GM18499 (cell line): Measurements from ENCODE around the gene CLEC3B.

Experiments used
- ATAC-seq: cut with Tn5 transposase; IDR thresholded peaks from one replicate; pipeline ENCODE4 v1.9.1; 2021; ENCODE audit warnings: moderate number of reproducible peaks; ENCODE audit not compliant: insufficient read depth, unreplicated experiment

The CLEC3B gene

DNA sequence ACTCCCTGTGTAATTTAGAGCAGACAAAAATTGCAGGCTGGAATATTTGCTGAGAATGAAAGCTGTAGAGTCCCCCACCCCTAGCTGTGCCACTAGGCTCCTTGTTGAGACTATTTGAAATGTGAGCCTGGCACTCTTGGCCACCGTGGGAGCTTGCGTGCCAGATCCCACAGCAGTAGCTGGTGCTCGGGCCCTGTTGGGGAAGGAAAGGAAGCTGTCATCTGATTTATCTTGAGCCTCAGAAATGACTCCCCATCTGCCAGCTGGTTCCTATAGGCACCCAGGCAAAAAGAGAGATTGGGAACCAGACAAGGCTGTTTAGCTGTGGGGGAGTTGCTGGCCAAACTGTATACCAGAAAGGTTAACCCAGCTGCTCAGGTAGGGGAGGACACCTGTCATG is 23.4 kb upstream of the CLEC3B start:
- no peak for ATAC-seq

DNA sequence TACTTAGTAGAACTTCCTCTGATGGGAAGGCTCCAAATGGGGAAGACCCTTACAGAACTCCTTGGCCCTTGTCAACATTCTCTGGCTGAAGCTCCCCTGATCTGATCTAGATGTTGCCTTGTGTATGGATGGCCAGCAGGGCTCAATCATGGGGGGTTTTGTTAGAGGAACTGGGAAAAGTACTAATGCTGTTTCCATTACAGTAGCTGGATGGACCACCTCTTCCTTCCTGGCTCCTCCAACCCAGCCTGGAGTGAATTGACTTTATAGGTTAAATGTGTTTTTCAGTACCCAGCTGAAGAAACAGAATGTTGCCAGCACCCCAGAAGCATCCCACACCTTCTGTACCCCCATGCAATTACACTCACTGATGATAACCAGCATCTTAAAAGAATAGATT is 22.7 kb upstream of the CLEC3B start:
- no peak for ATAC-seq

DNA sequence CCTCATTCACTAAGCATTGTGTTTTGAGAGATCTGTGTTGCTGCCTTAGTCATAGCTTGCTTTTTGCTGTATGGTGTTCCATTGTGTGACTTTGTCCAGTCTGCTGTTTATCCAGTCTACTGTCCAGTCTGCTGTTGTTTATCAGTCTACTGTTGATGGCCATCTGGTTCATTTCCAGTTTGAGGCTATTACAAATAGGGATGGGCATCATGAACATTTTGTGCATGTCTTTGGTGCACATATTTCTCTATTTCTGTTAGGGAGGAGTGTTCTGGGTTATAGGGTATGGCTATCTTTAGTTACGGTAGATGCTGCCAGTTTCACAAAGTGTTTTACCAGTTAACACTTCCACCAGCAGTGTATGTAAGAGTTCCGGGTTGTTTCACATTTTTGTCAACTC is 22.2 kb upstream of the CLEC3B start:
- no peak for ATAC-seq

DNA sequence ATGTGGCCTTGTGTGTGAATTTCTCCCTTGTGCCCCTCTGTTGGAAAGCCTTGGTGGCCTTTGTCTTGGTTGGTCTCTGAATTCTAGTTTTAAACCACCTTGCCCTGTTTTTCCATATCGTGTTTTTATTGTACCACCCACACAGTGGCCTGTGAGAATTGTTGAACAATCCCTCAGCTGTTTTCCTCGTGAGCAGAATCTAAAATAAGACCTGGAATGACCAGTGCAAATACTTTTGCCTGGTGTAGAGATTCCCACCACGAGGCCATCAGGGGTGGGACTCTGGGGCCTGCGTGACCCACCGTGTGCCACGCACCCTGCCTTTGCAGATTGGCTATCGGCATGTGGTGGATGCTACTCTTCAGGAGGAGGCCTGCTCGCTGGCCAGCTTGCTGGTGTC is 19.0 kb upstream of the CLEC3B start:
- no peak for ATAC-seq

DNA sequence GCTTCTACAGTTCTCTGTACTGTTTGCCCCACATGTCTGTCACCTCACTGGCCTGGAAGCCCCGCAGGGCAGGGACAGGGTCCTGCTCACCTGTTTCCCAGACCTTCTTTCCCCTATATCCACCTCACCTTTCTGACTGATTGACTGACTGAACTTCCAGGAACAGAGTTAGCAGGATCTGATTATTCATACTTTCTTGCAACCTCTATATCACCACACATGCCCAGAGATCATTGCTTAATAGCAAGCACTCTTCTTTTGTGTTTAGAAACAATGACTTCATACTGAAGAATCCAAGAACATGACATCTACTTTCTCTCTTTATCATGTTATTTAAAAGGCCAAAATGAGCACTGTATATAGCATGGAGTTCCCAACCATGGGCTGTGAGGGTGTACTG is 18.0 kb upstream of the CLEC3B start:
- no peak for ATAC-seq

DNA sequence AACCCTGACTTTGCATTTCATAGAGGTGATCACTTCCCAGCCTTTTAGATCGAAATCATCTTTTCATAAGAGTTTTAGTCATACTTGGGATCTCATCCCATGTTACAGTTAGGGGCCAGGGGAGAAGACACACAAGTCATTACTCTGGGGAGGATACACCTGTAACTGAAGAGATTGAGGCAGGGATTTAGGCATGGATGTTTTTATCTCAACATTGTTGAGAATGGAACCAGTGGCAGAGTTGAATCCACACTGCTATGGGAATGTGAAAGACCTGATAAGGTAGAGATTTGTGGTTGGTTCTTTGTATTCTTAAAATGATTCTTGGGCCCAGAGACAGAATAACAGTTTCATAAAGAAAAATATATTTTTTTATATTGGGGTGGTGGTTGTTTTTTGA is 16.2 kb upstream of the CLEC3B start:
- no peak for ATAC-seq

DNA sequence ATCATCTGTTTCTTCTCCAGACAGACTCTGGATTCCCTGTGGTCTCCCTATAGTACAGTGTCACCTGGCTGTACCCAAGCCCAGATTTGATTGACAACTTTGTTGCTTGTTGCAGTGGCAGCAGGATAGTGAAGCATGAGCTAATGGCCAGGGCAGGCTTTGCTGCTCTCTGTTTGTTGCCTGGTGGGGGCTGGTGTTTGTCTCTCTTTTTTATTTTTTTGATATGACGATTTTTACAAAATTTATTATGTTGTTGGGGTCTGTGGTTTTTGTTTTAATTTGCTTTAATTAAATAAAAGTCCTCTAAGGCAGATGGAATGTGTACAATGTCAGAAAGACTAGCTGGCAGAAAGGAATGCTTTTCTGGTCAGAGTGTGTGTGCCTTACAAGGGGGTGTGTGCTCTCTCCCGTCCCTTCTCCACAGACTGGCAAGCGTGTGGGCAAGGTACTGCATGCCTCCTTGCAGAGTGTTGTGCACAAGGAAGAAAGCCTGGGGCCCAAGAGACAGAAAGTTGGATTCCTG is 15.2 kb upstream of the CLEC3B start:
- ATAC-seq: no peak

DNA sequence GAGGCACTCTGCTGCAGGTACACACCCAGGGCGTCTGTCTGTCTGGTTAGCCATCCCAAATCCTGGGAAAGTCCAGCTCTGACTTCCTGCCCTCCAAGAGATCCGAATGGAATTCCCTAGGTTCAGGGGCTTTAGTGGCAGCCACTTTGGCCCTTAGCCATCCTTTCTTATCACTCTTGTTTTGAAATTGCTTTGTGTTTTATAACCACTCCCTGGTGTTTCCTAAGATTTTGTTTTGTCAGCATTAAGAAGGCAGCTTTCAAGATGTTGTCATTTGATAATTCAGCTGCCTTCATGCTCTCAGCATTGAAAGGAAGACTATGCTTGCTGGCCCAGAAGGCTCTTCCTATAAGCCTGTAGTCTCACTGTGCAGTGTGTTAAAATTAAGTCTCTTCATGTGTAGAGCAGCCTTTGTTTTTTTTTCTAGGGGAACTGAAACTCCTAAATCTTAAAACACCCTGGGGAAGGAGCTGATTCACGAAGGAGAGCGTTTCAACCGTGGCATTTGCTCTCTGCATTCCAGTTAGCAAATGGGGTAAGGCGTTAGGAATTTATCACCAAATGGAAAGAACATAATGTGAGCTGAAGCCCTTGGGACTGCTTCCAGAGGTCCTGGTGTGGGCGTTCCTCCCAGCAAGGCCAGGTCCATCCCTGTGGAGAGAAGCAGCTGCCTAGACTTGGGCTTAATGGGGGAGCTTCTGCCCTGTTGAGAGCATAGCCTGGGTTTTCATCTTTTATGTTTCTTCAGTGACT is 14.2 kb upstream of the CLEC3B start:
- ATAC-seq: no peak

DNA sequence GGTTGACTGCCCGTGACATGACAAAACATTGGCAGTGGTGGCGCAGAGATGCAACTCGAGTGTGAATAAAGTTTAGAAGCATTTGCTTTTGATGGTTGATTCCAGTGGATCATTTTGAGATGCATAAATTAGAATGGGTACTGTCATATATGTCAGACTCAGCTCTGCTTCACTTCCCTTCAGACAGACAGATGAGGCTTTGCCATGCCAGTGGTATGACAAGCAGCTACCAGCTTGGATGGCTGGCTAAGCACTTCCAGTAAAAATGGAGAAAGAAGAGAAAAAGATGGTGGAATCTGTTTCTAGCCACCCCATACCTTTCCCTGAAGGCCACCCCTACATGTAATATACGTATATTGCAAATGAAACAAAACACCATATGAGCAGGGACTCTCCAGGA is 13.5 kb upstream of the CLEC3B start:
- no peak for ATAC-seq

DNA sequence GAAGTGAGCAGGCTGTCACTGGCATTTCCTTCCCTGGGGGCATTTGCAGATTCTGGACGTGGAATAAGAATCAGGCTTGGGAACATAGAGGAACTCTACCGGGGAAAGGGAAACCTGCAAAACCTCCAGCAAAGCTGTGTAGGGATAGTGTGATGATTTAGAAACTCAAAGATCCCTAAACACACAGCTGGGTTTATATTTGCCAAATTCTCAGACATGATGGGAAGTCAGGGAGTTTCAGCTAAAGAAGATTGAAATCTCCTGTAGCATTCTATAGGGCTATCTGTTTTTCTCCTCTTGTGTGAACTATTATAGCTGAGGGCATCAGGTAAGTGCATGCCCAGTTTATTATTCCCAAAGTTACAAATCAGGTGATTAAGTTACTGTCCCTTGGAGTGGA is 9.2 kb upstream of the CLEC3B start:
- ATAC-seq: no peak

DNA sequence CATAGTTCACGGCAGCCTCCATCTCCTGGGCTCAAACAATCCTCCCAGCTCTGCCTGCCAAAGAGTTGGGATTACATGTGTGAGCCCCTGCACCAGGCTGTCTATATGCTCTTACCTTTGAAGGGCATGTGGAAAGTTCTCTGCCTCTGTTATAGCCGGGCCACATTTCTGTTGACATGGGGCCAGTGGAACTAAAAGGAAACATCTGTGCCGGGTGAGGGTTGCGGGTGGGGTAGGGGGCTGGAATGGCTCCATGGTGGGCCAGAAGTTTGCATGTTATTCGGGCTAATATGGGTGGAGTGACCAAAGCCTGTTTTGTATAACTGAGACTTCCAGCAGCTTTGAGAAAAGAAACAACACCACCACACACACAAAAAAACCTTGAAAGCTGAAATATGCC is 8.3 kb upstream of the CLEC3B start:
- ATAC-seq: no peak

DNA sequence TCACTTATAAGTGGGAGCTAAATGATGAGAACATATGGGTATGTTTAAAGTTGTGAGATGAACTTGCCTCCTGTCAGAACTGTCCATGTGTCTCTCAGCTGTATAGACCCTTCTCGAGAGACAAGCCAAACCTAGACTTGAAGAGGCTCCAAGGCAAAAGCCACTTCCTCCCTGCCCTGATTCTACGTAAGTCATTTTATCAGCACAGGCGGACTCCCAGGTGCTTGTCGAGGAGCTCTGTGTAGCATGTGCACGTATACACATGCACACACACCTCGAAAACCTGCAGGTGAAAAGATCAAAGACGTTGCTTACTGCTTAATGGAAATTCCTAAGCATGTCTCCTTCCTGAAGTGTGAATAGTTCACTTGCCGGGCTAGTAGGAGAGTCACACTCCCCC is 5.6 kb upstream of the CLEC3B start:
- no peak for ATAC-seq

DNA sequence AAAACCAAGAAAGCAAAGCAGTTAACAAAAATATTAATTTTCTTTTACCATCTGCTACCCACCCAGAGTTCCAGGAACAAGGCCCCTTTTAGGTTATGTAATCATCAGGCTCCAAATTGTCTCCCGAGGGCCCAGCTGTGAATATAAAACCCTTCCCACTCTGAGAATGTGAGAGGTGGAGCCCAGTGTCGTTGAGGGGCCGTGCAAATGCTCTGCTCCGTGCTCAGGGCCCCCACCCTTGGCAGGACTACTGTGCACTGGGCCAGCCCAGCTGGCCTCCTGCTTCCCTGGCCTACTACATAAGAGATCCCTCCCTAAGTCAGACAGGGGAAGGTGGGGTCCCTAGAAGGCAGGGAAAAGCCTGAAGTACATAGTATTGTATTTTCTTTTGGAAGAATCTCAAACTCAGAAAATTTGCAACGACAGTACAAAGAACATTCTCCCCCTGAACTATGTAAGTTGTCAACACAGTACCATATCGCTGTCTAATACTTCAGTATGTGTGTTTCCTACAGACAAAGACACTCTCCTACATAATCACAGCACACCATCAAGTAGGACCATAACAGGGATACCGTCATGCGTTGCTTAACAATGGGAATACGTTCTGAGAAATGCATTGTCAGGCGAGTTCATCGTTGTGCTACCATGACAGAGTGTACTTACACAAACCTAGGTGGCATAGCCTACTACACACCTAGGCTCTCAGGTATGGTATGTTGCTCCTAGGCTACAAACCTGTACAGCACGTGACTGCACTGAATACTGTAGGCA is 4.4 kb upstream of the CLEC3B start:
- no peak for ATAC-seq

DNA sequence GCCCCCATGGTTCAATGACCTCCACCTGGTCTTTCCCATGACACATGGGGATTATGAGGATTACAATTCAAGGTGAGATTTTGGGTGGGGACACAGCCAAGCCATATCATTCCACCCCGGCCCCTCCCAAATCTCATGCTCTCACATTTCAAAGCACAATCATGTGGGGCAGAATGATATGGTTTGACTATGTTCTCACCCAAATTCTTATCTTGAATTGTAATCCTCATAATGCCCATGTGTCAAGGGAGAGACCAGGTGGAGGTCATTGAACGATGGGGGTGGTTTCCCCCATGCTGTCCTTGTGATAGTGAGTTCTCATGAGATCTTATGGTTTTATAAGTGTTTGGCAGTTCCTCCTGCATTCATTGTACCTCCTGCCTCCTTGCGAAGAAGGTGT is 2.4 kb upstream of the CLEC3B start:
- no peak for ATAC-seq

DNA sequence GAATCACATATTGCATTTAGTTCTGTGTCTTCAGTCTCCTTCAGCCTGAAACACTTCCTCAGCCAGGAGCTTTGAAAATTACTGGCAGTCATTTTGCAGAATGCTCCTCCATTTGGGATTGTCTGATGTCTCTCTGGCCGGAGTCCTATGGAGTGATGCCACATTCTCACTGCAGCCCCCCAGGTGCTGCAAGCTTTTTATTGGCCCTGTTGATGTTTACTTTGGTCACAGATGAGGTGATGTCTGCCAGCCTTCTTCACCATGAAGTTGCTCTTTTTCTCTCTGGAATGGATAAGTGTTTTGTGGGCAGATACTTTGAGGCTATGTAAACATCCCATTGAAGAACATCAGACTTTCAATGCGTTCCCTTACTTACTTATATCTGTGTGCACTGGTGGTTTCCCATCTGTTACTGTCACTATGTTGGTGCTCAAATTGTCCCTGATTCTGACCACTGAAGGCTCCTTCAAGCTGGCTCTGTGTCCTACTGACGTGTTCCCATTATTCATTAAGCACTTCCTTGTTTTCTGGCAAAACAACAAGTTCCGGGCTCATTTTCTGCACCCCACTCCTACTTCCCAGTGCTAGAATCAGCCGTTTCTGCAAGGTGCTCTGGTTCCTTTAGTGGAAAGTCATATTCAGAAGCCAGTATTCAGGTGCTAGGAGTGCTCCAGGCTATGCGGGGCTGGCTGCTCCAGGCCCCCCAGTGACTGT is 1.4 kb upstream of the CLEC3B start:
- no peak for ATAC-seq

DNA sequence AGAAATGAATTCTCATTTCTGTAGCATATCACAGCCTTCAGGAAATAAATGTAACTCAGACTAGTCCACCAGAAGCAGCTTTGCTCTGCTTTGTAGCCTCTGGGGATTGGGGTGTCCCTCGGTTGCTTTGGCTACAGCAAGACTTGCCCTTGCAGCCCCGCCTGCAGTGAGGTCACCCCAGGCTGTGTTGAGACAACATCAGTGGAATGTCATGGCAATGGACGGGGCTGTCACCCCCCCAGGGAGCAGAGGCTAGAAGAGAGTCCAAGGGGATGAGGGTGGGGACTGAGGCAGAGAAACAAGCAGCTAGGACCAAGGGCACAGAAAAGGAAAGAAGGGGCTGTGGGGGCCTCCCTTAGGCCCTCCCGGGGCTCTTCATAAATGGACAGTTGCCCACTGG is 854 bp downstream of the CLEC3B start:
- no peak for ATAC-seq

DNA sequence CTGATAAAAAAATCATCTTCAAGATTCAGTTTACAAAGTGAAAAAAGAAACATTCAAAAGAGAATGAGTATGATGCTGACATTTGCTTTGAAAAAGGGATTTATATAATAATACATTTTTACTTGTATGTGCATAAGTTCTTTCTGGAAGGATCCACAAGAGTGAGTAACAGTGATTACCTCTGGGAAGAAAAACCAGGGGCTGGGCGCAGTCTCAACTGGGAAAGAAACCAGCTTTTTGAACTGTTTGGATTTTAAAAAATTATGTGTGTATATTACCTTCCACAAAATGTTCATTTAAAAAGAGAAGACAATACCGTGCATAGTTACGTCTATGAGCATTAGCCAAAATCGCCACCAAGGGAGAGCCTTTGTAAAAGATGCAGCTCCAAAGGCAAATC is 1.3 kb downstream of the CLEC3B start:
- no peak for ATAC-seq

DNA sequence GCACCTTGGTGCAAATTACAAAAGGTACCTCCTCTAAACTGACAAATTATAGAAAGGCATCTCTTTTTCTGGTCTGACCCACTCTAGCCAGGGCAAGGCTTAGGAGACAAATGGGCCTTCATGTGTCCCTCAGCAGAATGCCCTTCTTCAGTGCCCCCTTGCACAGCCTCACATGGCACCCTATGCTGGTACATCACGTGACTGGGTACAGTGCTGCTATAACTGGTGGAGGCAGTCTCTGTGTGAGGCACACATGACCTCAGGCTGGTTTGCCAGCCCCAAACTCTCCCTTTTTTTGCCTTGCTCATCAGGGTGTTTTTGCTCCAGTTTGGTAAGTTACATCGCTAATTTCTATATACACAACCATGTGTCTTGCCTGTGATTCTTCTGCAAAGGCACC is 3.1 kb downstream of the CLEC3B start:
- ATAC-seq: no peak

DNA sequence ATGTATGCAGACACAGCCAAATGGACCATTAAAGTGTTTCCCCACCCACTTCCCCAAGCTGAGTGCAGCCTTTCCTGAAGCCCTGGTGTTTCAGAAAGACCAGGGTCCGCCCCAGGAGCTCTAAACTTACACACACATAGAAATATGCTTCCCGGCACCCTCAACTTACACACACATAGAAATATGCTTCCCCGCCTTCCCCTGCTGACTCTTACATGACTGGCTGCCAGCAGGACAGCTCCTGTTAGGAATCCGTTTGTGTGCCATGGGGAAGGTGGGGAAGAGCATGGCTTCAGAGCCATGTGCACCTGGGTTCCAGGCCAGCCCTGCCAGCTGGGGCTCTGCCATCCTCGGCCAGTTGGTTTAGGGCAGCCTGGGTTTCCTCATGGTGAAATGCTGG is 3.6 kb downstream of the CLEC3B start:
- no peak for ATAC-seq

DNA sequence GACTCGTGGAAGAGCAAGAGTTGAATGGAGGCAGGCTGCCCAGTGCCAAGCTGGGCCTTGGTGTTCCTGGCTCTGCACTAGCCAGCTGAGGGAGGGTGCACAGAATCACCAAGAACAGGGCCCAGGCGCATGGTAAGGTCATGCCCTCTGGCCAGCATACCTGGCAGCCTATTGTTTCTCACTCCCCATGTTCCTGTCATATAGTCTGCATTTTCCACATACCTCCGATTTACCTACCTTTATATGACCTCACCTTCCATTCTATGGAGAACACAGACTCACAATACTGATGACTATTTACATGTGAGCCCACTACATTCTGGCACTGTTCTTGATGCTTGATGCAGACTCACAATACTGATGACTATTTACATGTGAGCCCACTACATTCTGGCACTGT is 5.4 kb downstream of the CLEC3B start:
- no peak for ATAC-seq

DNA sequence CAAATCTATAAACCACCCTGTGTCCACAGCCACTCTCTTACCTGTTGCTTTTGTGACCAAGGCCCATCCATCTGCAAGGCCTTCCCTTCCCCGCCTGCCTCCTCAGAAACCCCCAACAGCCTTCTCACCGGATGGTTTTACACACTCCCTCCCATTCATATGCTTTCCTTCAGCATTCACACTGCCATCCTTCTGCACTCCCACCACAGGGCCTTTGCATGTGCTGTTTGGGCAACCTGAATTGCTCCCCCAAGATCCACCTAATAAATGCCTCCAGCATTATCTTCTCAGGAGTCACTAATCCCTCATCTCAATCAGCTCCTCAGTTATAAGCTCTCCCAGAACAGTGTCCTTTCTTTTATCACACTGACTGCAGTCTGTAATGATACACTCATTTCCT is 6.0 kb downstream of the CLEC3B start:
- ATAC-seq: no peak
